Measurements from ENCODE around the gene CCDC88B.

CCDC88B gene, protein sequence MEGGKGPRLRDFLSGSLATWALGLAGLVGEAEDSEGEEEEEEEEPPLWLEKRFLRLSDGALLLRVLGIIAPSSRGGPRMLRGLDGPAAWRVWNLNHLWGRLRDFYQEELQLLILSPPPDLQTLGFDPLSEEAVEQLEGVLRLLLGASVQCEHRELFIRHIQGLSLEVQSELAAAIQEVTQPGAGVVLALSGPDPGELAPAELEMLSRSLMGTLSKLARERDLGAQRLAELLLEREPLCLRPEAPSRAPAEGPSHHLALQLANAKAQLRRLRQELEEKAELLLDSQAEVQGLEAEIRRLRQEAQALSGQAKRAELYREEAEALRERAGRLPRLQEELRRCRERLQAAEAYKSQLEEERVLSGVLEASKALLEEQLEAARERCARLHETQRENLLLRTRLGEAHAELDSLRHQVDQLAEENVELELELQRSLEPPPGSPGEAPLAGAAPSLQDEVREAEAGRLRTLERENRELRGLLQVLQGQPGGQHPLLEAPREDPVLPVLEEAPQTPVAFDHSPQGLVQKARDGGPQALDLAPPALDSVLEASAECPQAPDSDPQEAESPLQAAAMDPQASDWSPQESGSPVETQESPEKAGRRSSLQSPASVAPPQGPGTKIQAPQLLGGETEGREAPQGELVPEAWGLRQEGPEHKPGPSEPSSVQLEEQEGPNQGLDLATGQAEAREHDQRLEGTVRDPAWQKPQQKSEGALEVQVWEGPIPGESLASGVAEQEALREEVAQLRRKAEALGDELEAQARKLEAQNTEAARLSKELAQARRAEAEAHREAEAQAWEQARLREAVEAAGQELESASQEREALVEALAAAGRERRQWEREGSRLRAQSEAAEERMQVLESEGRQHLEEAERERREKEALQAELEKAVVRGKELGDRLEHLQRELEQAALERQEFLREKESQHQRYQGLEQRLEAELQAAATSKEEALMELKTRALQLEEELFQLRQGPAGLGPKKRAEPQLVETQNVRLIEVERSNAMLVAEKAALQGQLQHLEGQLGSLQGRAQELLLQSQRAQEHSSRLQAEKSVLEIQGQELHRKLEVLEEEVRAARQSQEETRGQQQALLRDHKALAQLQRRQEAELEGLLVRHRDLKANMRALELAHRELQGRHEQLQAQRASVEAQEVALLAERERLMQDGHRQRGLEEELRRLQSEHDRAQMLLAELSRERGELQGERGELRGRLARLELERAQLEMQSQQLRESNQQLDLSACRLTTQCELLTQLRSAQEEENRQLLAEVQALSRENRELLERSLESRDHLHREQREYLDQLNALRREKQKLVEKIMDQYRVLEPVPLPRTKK (N-terminal part only)

DNA sequence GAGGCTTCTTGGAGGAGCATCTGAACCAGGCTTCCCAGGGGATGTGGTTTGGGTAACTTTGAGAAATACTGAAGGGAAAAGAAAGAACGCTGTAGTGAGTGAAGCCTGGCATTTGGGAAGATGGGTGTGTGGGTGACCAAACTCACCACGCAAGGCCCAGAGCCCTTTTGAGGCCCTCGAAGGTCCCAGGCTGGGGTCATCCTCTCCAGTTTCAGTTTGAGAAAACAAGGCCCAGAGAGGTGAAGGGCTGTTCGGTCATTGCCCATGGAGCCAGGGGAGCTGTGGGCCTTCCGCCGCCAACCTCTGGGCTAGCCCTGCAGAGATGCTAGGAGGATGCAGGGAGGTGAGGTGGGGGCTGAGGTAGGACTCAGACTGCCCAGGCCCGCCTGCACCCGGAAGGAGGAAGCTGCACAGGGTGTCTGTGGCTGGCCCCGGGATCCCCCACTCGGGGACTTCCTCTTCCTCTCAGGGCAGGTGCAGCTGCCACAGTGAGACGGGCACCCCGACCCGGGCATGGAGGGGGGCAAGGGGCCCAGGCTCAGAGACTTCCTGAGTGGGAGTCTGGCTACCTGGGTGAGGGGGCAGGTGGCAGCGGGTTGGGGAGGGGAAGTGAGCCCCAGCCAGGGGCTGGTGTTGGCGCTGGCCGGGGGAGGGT, at the start of gene CCDC88B:
TSS of gene CCDC88B (plus strand) at position 451 of the 655 bp plus-strand sequence. CDS start at position 514, 63 bp downstream.
- FAIRE-seq, result no peak

GRCh38 chr11:64290352-64291261, 49.4 kb upstream of the CCDC88B start:
- no peak for FAIRE-seq

- no peak for FAIRE-seq
These were observed 48.7 kb upstream of the CCDC88B start, which contains the start of gene KCNK4 for GRCh38 chr11:64291262-64291751. KCNK4 (plus strand) TSS chr11:64291302; CDS start chr11:64293019, 1,717 bp downstream.

DNA sequence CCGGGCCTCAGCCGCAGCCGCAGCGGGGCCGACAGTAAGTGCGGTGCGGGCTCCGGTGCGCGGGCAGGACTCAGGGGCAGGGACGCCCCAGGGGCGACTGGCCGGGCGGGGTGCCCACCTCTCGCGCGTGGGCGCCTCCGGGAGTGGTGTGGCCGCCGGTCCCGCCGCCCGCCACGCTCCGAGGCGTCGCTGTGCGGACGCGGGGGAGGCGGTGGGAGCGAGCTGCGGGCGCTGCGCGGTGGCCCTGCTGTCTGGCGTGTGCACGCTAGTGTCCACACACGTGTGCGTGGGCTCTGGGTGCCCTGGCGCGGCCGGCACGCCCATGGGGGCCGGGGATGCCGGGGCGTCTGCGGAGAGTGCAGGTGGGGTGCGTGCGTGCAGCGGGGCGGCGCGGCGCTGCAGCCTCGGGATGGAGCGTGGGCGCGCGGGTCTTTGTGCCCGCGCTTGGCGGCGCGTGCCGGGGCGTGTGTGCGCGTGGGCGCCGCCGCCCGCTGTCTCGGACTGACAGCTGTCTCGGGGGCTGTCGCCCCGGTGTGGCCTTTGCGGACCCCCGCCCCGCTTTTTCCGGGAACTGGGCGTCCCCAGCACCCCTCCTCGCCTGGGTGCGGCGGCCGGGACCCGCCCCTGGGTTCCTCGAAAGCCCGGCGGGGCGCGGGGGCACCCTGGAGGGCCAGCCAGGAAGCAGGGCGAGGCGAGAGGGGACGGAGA, 48.1 kb upstream of the CCDC88B start:
- no peak for FAIRE-seq

- FAIRE-seq, result no peak
These were observed 47.3 kb upstream of the CCDC88B start for GRCh38 chr11:64292460-64293254.

GRCh38 chr11:64294774-64295173, 45.2 kb upstream of the CCDC88B start:
- no peak for FAIRE-seq

DNA sequence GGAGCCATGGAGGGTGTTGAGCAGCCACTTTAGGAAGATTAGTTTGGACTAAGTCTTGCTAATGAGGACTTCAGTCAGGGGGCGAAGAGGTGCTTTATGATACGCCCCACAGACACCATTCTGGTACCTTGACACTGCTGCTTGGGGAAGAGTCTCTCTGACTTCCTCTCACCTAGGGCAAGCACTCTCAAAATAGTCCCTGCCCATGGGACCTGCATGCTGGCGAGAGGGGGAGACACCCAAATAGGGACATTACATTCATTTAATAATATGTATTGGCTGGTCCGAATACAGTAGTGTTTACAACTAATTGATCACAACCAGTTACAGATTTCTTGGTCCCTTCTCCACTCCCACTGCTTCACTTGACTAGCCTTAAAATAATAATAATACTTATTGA, 44.2 kb upstream of the CCDC88B start:
- FAIRE-seq, result no peak

GRCh38 chr11:64296236-64296635, 43.8 kb upstream of the CCDC88B start:
- no peak for FAIRE-seq

- no peak for FAIRE-seq
These were observed 42.9 kb upstream of the CCDC88B start for GRCh38 chr11:64296830-64297698.

- no peak for FAIRE-seq
These were observed 42.2 kb upstream of the CCDC88B start for GRCh38 chr11:64297699-64298358.

DNA sequence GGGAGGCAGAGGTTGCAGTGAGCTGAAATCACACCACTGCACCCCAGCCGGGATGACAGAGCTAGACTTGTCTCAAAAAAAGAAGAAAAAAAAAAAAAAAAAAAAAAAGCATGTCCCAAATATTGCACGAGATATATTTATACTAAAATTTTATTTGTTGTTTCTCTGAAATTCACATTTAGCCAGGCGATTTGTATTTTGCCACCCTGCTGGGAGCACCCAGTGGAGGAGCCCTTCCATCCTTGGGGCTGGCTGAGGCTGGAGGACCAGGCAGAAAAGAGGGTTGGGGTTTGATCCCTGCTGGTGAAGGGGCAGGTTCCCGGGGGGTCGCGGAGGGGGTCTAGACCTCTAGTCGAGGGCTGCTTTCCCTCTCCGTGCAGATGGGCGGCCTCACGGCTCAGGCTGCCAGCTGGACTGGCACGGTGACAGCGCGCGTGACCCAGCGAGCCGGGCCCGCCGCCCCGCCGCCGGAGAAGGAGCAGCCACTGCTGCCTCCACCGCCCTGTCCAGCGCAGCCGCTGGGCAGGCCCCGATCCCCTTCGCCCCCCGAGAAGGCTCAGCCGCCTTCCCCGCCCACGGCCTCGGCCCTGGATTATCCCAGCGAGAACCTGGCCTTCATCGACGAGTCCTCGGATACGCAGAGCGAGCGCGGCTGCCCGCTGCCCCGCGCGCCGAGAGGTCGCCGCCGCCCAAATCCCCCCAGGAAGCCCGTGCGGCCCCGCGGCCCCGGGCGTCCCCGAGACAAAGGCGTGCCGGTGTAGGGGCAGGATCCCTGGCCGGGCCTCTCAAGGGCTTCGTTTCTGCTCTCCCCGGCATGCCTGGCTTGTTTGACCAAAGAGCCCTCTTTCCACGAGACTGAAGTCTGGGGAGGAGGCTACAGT, 40.8 kb upstream of the CCDC88B start:
- no peak for FAIRE-seq

GRCh38 chr11:64299847-64300648, 40.0 kb upstream of the CCDC88B start, which contains the start of gene CATSPERZ:
CATSPERZ (plus strand) TSS chr11:64300358; CDS start chr11:64300411, 53 bp downstream.
- FAIRE-seq, result no peak

GRCh38 chr11:64303109-64304031, 36.6 kb upstream of the CCDC88B start:
- FAIRE-seq, result no peak

DNA sequence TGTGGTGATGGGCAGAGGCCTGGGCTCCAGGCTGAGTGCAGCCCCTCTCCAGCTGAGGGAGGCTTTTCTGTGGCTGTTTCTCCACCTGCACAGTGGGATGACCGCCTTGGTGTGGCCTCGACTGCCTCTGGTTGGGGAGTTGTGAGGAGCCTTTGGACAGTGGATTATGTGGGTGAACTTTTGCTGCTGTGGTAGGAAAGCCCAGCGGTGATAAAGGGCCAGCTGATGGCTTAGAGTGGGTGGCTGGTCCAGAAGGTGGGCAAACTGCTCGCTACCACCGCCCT, 36.0 kb upstream of the CCDC88B start:
- FAIRE-seq, result no peak

All from endometrium (tissue), 2 donors.